Measurements from ENCODE around the gene SCO1. TPM values are rescaled to one million over a fixed set of nuclear protein-coding genes. Genes with fewer than 3 reads are reported as not detected.
"Not testable (repeated sequence)": the region's sequence is repeated elsewhere in the genome, so short reads cannot be mapped to it uniquely, and the experiment has no call there.

SCO1 gene
- total RNA-seq, 2 experiments from 2014 or later: 34.0 to 37.6 TPM

- intact Hi-C loops (cut with micrococcal nuclease): no loop called here
- H3K27me3 Mint-ChIP-seq (ENCODE audit: low read depth): no peaks in the 10 kb centered on the region
- H3K4me3 Mint-ChIP-seq: no peak overlapping the region
- DNase-seq: no peak
- CTCF ChIA-PET: no interaction called here
- H3K9me3 Mint-ChIP-seq: no peaks in the 10 kb centered on the region
- no peak overlapping the region for H3K27ac Mint-ChIP-seq
- peaks cover 10% of the 10 kb centered on the region for H3K4me1 Mint-ChIP-seq (ENCODE audit: low read depth)
- peaks cover 2% of the 10 kb centered on the region for H3K36me3 Mint-ChIP-seq (ENCODE audit: low read depth)
Measured at GRCh38 chr17:10724546-10725195, 27.3 kb upstream of the SCO1 start.

GRCh38 chr17:10718547-10718946, 21.2 kb upstream of the SCO1 start:
- Mint-ChIP-seq H3K4me1 (ENCODE audit: low read depth) (no peaks in the 10 kb centered on the region), H3K27me3 (ENCODE audit: low read depth) (no peaks in the 10 kb centered on the region), H3K36me3 (ENCODE audit: low read depth) (peaks cover 17% of the 10 kb centered on the region), H3K4me3 (no peak overlapping the region), H3K9me3 (no peaks in the 10 kb centered on the region), H3K27ac (no peak overlapping the region)
- intact Hi-C loops (cut with micrococcal nuclease): no loop called here
- CTCF ChIA-PET: interaction anchor here (1.8 kb wide), 1 partner anchor 19 kb away, joined by 4 read pairs; no protein-coding TSS in a partner anchor
- no peak for DNase-seq

- H3K36me3 Mint-ChIP-seq (ENCODE audit: low read depth): peaks cover 26% of the 10 kb centered on the region
- no peak for DNase-seq
Measured at GRCh38 chr17:10716218-10716617, 18.9 kb upstream of the SCO1 start.

GRCh38 chr17:10713318-10713717, 16.0 kb upstream of the SCO1 start:
- CTCF ChIA-PET: no interaction called here
- Mint-ChIP-seq H3K9me3 (no peaks in the 10 kb centered on the region), H3K4me1 (ENCODE audit: low read depth) (peaks cover 8% of the 10 kb centered on the region), H3K36me3 (ENCODE audit: low read depth) (peaks cover 44% of the 10 kb centered on the region), H3K27ac (no peak overlapping the region), H3K27me3 (ENCODE audit: low read depth) (no peaks in the 10 kb centered on the region), H3K4me3 (no peak overlapping the region)
- no peak for DNase-seq
- intact Hi-C loops (cut with micrococcal nuclease): no loop called here

More at GRCh38 chr17:10716218-10716617, 18.9 kb upstream of the SCO1 start:
- Mint-ChIP-seq H3K4me1 (ENCODE audit: low read depth) (no peaks in the 10 kb centered on the region), H3K27me3 (ENCODE audit: low read depth) (no peaks in the 10 kb centered on the region), H3K4me3 (no peak overlapping the region), H3K27ac (no peak overlapping the region), H3K9me3 (no peaks in the 10 kb centered on the region)
- intact Hi-C loops (cut with micrococcal nuclease): no loop called here
- CTCF ChIA-PET: no interaction called here

- Mint-ChIP-seq H3K27ac (peak overlapping the region; percentile 65), H3K36me3 (ENCODE audit: low read depth) (peaks cover 33% of the 10 kb centered on the region), H3K9me3 (no peaks in the 10 kb centered on the region), H3K27me3 (ENCODE audit: low read depth) (no peaks in the 10 kb centered on the region), H3K4me3 (no peak overlapping the region), H3K4me1 (ENCODE audit: low read depth) (peaks cover 60% of the 10 kb centered on the region)
- CTCF ChIA-PET: interaction anchor here (1.0 kb wide), 1 partner anchor 59 kb away, joined by 3 read pairs; no protein-coding TSS in a partner anchor
- DNase-seq: no peak
- intact Hi-C loops (cut with micrococcal nuclease): no loop called here
Measured at GRCh38 chr17:10705727-10706126, 8.4 kb upstream of the SCO1 start.

- peak overlapping the region; percentile 62 for H3K27ac Mint-ChIP-seq
- no peaks in the 10 kb centered on the region for H3K9me3 Mint-ChIP-seq
- DNase-seq: no peak
- intact Hi-C loops (cut with micrococcal nuclease): no loop called here
- peaks cover 21% of the 10 kb centered on the region for H3K36me3 Mint-ChIP-seq (ENCODE audit: low read depth)
- CTCF ChIA-PET: interaction anchor here (1.1 kb wide), 1 partner anchor 56 kb away, joined by 3 read pairs; no protein-coding TSS in a partner anchor
- peaks cover 63% of the 10 kb centered on the region for H3K4me1 Mint-ChIP-seq (ENCODE audit: low read depth)
- H3K4me3 Mint-ChIP-seq: no peak overlapping the region
- H3K27me3 Mint-ChIP-seq (ENCODE audit: low read depth): no peaks in the 10 kb centered on the region
Measured at GRCh38 chr17:10702574-10702973, 5.2 kb upstream of the SCO1 start.

GRCh38 chr17:10699856-10700255, 2.5 kb upstream of the SCO1 start:
- H3K4me1 Mint-ChIP-seq (ENCODE audit: low read depth): peaks cover 62% of the 10 kb centered on the region
- no peaks in the 10 kb centered on the region for H3K9me3 Mint-ChIP-seq
- peaks cover 13% of the 10 kb centered on the region for H3K36me3 Mint-ChIP-seq (ENCODE audit: low read depth)
- intact Hi-C loops (cut with micrococcal nuclease): no loop called here
- peak overlapping the region; percentile 66 for H3K4me3 Mint-ChIP-seq
- CTCF ChIA-PET: interaction anchor here (0.6 to 2.5 kb wide), 6 partner anchors 12 to 74 kb away, joined by 3 to 9 read pairs (median 7); no protein-coding TSS in a partner anchor
- peak overlapping the region; percentile 93 for H3K27ac Mint-ChIP-seq
- peak; percentile 30 for DNase-seq
- no peaks in the 10 kb centered on the region for H3K27me3 Mint-ChIP-seq (ENCODE audit: low read depth)

- H3K9me3 Mint-ChIP-seq: no peaks in the 10 kb centered on the region
- CTCF ChIA-PET: interaction anchor here (2.0 to 2.5 kb wide), 2 partner anchors 39 to 52 kb away, joined by 9 read pairs; no protein-coding TSS in a partner anchor
- H3K4me1 Mint-ChIP-seq (ENCODE audit: low read depth): peaks cover 58% of the 10 kb centered on the region
- no peaks in the 10 kb centered on the region for H3K27me3 Mint-ChIP-seq (ENCODE audit: low read depth)
- H3K27ac Mint-ChIP-seq: peak overlapping the region; percentile 97
- intact Hi-C loops (cut with micrococcal nuclease): no loop called here
- H3K4me3 Mint-ChIP-seq: peak overlapping the region; percentile 93
- DNase-seq: peak; percentile 11
- H3K36me3 Mint-ChIP-seq (ENCODE audit: low read depth): peaks cover 21% of the 10 kb centered on the region
Measured at GRCh38 chr17:10698096-10698818, 924 bp upstream of the SCO1 start.

GRCh38 chr17:10695875-10696407, 1.4 kb downstream of the SCO1 start:
- not testable (repeated sequence) for H3K27me3 Mint-ChIP-seq (ENCODE audit: low read depth); H3K9me3 Mint-ChIP-seq; DNase-seq; H3K27ac Mint-ChIP-seq
- Mint-ChIP-seq H3K36me3 (ENCODE audit: low read depth) (peaks cover 38% of the 10 kb centered on the region), H3K4me1 (ENCODE audit: low read depth) (peaks cover 55% of the 10 kb centered on the region), H3K4me3 (peak overlapping the region; percentile 93)
- intact Hi-C loops (cut with micrococcal nuclease): loop anchor here (2.0 kb wide), 1 partner anchor 43 kb away; no protein-coding TSS in a partner anchor
- CTCF ChIA-PET: interaction anchor here (0.5 to 2.8 kb wide), 2 partner anchors 12 to 813 kb away, joined by 5 to 13 read pairs; no protein-coding TSS in a partner anchor

- CTCF ChIA-PET: no interaction called here
- no peaks in the 10 kb centered on the region for H3K27me3 Mint-ChIP-seq (ENCODE audit: low read depth)
- no peaks in the 10 kb centered on the region for H3K9me3 Mint-ChIP-seq
- H3K4me1 Mint-ChIP-seq (ENCODE audit: low read depth): peaks cover 32% of the 10 kb centered on the region
- H3K4me3 Mint-ChIP-seq: no peak overlapping the region
- H3K27ac Mint-ChIP-seq: no peak overlapping the region
- no peak for DNase-seq
- H3K36me3 Mint-ChIP-seq (ENCODE audit: low read depth): peaks cover 49% of the 10 kb centered on the region
- intact Hi-C loops (cut with micrococcal nuclease): no loop called here
Measured at GRCh38 chr17:10687499-10687898, 9.8 kb downstream of the SCO1 start.

- Mint-ChIP-seq H3K36me3 (ENCODE audit: low read depth) (peaks cover 39% of the 10 kb centered on the region), H3K9me3 (no peaks in the 10 kb centered on the region), H3K27ac (no peak overlapping the region), H3K4me3 (no peak overlapping the region), H3K27me3 (ENCODE audit: low read depth) (no peaks in the 10 kb centered on the region), H3K4me1 (ENCODE audit: low read depth) (peaks cover 5% of the 10 kb centered on the region)
- intact Hi-C loops (cut with micrococcal nuclease): loop anchor here (2.0 kb wide), 1 partner anchor 37 kb away; no protein-coding TSS in a partner anchor
- DNase-seq: no peak
- CTCF ChIA-PET: interaction anchor here (0.7 to 3.5 kb wide), 9 partner anchors 9 to 70 kb away, joined by 3 to 17 read pairs (median 4); no protein-coding TSS in a partner anchor
Measured at GRCh38 chr17:10683853-10684252, 13.5 kb downstream of the SCO1 start.

- CTCF ChIA-PET: interaction anchor here (1.2 to 2.7 kb wide), 2 partner anchors 35 to 55 kb away, joined by 3 to 14 read pairs; no protein-coding TSS in a partner anchor
- Mint-ChIP-seq H3K27ac (no peak overlapping the region), H3K36me3 (ENCODE audit: low read depth) (peaks cover 43% of the 10 kb centered on the region), H3K27me3 (ENCODE audit: low read depth) (no peaks in the 10 kb centered on the region), H3K9me3 (no peaks in the 10 kb centered on the region), H3K4me3 (no peak overlapping the region), H3K4me1 (ENCODE audit: low read depth) (no peaks in the 10 kb centered on the region)
- no peak for DNase-seq
- intact Hi-C loops (cut with micrococcal nuclease): no loop called here
Measured at GRCh38 chr17:10681866-10682446, 15.4 kb downstream of the SCO1 start.
